ENCODE results near the gene RPS15A.
"Not testable (repeated sequence)": the region's sequence is repeated elsewhere in the genome, so short reads cannot be mapped to it uniquely, and the experiment has no call there.

The RPS15A gene

GRCh38 chr16:18756639-18757038 lies 33.5 kb downstream of the RPS15A start:
- not testable (repeated sequence) for DNase-seq (ENCODE audit: low read depth in 2 of 2)

DNA sequence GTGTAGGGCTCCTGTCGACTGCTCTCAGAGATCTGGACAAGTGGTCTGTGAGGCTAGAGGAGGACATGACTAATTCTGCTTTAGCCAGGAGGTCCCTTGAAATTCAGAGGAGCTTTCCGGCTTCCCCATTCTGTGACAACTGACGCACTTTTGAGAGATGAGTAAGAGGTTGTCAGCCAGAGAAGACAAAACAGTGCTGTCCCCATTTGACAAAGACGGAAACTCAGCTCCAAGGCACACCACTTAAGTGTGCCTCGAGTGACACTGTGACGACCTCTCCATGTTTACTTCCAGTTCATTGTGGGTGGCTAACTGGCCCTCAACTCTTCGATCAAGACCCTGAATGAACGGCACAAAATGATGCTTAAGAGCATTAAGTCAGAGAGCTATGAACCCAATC lies 47.3 kb downstream of the RPS15A start:
- not testable (repeated sequence) for DNase-seq (ENCODE audit: low read depth in 2 of 2)

DNA sequence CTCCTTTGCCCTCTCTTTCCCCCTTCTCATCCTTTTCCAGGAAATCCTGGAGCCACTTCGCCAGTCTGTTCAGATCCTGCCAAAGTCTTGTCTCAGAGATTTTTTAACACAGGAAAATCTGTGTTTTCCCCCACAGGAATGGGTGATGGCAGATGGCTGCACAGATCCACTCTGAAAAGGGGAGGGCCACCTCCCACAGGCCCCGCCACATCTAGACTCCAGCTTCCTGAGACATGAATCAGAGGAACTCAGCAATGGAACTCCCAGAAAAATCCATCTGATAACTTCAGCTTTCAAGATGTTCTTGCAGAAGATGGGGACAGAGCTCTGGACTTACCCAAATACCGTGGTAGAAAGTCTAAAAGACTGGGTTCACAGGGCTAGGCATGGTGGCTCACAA lies 50.1 kb downstream of the RPS15A start:
- DNase-seq (ENCODE audit: low read depth in 2 of 2) = not testable (repeated sequence)

GRCh38 chr16:18738768-18739167 lies 51.4 kb downstream of the RPS15A start:
- DNase-seq (ENCODE audit: low read depth in 2 of 2) = not testable (repeated sequence)

DNA sequence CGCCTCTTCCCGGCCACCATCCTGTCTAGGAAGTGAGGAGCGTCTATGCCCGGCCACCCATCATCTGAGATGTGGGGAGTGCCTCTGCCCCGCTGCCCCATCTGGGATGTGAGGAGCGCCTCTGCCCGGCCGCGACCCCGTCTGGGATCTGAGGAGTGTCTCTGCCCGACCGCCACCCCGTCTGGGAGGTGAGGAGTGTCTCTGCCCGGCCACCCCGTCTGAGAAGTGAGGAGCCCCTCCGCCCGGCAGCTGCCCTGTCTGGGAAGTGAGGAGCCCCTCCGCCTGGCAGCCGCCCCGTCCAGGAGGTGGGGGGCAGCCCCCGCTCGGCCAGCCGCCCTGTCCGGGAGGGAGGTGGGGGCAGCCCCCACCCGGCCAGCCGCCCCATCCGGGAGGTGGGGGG lies 55.9 kb downstream of the RPS15A start:
- DNase-seq (ENCODE audit: low read depth in 2 of 2) = not testable (repeated sequence)
